GM18858 (cell line): ENCODE data around the gene TAF3.
"Not testable (repeated sequence)": the region's sequence is repeated elsewhere in the genome, so short reads cannot be mapped to it uniquely, and the experiment has no call there.

Experiments used
- ATAC-seq: cut with Tn5 transposase; IDR thresholded peaks from one replicate; pipeline ENCODE4 v1.9.1; 2021; ENCODE audit not compliant: unreplicated experiment

TAF3 gene

DNA sequence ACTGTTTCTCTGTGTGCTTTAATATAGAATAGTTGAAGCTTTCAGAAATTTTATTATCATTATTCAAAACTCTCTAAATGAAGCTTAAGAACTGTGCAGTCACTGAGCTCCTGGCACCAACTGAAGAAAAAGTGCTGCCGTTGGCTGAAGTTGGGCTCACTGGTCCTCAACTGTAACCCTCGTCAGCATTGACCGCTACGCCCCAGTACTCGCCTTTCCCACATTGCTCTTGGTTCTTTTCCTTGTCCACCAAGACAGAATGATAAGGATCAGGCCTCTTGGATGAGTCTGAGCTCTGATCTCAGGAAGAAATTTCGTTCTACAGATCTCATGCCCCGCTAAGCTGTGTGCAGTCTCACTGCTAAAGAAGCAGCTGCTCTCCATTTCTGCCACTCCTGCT lies 7.9 kb upstream of the TAF3 start:
- no peak for ATAC-seq

DNA sequence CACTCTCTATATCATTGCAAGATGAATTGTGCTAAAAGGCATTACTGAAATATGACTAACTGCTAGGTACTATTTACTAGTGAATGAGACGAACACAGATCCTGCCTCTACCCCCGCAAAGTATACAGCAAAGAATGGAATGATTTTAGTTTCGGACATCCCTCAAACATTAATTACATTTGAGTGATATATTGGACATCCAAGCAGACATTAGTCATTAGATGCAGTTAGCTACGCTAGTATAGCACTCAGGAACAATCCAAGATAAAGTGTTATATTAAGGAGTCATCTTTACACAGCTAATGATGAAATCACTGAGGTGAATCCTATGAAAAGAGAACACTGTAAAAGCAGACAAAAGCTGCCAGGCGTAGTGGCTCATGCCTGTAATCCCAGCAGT lies 7.3 kb upstream of the TAF3 start:
- ATAC-seq, result no peak

DNA sequence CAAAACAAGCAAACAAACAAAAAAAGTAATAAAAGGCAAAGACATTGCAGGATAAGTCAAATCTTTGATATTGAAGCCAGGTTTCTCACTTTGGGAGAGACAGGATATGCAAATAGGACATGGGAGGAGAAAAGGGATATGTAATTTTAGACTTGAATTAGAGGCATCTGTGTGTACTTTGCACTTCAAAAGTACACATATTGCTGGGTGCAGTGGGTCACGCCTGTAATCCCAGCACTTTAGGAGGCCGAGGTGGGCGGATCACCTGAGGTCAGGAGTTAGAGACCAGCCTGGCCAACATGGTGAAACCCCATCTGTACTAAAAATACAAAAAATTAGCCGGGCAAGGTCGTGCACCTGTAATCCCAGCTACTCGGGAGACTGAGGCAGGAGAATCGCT lies 6.6 kb upstream of the TAF3 start:
- ATAC-seq, result not testable (repeated sequence)

DNA sequence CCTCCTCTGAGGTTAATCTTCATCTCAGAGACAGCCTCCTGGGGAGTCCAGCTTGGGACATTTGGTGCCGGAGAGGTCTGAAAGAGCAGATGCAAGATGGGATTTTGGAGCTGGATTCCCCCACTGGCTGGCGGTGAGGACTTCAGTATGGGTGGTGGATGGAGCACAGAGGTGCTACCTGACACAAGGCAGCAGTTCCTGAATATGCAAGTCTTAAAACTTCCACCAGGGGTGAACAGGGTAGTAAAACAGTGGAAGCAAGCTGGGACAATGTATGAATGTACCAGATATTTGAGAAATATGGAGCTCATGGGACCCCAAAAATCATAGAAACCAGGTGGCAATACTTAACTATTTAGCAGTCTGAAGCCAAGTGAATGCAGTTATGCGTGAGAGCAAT lies 4.8 kb upstream of the TAF3 start:
- ATAC-seq, result no peak

DNA sequence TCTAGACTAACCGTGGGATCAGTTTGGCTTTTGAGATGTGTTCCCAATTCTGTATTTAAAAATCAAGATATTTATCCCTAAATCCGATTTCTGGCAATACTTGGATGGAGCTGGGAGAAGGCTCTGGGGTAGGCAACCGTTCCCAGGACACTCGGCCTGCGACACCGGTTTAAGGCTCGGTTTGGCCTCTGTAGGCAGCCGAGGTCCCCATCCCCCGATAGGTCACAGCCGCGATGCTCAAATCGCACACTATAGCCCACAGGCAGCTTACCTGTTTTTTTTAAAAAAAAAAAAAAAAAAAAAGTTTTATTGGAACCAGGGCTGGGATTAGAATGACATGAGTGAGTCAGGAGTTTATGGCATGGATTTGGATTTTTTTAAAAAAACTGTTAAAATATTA lies 729 bp upstream of the TAF3 start:
- ATAC-seq, result no peak

DNA sequence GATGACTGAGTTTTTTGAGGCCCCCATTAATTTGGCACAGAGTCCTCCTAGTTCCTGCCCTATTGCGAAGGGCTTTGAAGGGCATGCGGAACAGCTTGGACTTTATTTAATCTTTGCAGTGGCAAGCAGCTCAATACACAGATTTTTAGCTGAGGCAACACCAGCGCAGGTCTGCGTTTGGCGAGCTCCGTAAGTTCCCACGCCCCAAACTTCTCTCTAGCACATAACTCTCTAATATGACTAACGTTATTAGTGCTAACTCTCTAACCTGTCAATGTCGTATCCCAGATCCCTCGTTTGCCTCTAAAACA lies 366 bp upstream of the TAF3 start:
- ATAC-seq, result peak; percentile 19

DNA sequence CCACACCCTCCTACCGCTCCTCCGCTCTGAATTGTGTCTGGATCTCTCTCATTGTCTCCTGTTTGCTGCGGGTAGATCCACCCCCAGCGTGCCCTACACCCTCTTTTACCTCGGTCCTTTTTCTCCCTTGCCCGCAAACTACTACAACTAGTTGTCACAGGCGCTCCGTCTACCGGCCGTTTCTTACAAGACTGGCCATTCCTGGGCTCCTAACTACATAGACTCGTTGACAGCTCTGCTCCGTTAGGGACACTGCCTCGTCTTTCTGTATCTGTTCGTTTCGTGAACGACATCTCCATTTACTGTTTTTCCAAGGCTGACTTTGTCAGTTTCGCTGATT lies 786 bp downstream of the TAF3 start:
- peak; percentile 38 for ATAC-seq

DNA sequence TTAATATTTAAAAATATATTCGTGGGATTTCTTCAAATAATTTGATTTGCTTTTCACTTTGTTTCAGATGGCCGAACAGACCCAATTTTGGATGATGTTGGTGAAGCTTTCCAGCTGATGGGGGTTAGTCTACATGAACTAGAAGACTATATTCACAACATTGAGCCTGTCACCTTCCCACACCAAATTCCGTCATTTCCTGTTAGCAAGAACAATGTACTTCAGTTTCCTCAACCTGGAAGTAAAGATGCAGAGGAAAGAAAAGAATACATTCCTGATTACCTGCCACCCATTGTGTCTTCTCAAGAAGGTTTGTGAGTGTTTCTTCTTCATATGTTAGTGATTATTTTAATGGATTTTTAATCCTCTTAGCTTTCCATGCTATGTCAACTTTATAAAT lies 5.9 kb downstream of the TAF3 start:
- ATAC-seq, result no peak

DNA sequence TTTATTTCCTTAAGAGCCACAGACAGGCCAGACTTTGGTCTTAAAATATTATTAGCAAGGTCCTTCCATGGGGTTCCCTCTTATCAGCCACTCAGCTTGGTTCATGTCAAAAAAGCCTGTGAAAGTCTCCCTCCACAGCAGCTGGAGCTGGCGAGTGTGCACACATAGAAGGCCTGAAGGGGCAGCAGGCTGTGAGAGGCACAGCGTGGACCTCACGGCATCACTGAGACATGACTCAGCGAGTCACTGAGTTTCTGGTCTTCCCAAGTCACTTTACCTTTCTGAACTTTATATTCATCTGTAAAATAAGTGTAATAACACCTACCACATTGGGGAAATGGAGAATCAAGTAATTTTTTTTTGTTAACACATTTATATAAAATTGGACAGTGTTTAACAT lies 8.7 kb downstream of the TAF3 start:
- no peak for ATAC-seq

DNA sequence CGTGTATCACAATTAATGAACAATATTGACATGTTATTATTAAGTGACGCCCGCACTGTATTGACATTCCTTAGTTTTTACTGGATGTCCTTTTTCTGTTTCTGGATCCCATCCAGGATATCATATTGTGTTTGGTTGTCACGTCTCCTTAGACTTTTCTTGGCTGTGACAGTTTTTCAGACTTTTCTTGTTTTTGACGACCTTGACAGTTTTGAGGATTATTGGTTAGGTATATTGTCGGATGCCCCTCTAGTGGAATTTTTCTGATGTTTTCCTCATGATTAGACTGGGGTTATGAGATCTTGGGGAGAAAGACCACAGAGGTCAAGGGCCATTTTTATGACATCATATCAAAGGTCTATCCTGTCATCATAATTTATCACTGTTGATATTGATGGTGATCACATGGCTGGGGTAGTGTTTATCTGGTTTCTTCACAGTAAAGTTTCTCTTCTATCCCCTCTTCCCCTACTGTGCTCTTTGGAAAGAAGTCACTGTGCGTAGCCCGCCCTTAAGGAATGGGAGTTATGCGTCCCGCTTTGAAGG lies 11.1 kb downstream of the TAF3 start:
- no peak for ATAC-seq

DNA sequence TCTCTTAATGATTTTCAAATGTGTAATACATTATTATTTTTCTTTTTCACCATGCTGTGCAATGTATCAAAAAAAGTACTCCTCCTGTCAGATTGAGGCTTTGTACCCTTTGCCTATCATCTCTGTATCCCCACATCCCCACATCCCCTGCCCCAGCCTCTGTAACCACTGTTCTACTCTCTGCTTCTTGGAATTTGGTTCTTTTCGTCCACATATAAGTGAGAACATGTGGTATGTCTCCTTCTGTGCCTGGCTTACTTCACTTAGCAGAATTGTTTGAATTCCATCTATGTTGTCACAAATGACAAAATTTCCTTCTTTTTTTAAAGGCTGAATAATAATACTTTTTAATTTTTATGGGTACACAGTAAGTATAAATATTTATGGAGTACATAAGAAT lies 13.8 kb downstream of the TAF3 start:
- no peak for ATAC-seq

DNA sequence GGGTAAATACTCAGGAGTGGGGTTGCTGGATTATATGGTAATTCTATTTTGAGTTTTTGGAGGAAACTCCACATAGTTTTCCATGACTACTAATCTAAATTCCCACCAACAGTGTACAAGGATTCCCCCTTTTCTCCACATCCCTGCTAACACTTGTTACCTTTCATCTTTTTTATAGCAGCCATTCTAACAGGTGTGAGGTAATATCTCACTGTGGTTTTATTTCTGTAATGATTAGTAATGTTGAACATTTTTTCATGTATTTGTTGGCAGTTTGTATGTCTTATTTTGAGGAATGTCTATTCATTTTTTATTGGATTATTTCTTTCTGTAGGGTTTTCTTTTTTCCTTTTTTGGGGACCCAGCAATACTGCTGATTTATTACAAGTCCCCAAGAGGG lies 14.9 kb downstream of the TAF3 start:
- ATAC-seq, result no peak

DNA sequence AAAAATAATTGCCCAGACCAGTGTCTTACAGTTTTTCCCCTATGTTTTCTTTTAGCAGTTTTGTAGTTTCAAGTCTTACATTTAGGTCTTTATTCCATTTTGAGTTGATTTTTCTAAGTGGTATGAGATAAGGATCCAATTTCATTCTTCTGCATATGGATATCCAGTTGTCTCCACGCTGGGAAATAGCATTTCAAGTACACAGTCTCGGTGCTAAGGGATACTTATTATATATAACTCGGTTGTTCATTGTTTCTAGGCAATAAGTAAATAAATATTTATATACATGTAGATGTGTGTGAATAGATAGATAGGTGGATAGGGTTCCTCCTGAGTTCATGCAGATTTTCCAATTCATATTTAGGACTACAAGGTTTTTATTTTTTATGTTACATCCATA lies 16.0 kb downstream of the TAF3 start:
- no peak for ATAC-seq

DNA sequence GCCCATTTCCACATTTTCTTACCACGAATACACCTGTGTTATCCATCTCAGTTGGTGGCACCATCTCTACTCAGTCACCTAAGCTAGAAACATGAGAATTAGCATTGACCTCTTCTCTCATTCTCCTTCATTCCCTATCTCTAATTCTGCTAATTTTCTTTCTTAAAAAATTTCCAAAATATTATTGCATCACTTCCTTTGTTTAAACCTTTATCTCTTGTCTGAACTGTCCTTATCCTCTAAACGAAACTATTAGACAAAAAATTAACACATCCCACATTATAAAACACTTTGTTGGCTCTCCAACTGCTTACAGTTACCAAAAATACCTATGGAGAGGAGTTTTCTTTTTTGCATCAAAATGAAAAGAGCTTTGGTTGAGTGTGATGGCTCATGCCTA lies 18.3 kb downstream of the TAF3 start:
- ATAC-seq, result no peak

DNA sequence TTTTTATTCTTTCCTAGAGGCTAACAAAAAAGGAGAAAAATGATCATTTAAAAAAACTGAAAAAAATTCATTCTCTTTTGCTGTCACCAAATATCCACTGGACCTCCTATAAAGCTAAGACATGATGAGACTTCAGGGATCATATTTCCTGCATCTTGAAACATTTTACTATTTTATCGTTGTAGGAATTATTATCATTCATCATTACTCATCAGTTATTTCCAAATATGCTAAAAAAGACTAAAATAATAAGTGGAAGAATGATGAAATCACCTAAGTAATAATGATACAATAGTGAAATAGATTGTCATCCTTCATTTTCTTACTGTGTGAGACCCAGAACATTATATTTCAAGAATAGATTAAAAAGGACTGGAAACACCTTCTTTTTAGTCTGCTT lies 28.3 kb downstream of the TAF3 start:
- no peak for ATAC-seq

DNA sequence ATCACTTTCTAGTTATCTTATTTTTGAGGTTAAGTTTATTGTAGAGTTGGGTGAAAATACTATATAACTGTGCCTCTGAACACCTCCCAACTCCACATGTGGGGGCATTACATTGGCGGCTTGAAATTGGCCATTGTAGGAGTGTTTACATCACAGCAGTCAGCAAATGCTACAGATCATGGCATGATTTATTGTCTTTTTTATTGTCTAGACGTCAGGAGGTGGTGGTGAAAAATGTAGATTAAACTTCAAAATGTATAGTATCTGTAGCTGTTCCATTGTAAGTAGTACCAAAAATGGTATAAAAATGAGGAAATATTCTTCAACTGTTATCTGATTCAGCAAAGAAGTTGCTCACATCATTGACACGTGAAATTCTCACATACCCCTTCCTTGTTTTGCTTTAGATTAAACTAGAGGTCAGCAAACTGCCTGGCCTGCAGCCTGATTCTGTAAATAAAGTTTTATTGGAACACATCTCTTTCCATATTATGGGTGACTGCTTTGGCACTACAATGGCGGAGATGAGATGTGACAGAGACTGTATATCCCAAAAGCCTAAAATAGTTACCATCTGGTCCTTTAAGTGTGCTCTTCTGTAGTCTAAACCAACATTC lies 35.0 kb downstream of the TAF3 start:
- ATAC-seq, result no peak

DNA sequence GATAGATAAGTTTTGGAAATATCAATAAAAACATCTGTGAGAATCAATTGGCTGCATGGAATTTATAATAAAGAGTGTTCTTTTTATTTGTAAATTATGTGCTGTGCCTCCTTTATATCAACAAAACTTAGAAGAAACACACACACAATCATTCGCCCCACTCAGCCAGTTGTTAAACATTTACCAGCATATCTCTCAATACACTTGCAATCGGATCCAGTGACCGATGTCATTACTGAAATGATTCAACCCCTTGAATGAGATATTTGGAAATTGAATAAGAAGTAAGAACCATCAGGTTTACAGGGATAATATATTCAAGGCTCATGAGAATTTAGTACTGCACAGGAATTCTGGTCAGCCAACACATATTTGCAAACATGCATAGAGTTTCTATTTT lies 35.6 kb downstream of the TAF3 start:
- no peak for ATAC-seq

DNA sequence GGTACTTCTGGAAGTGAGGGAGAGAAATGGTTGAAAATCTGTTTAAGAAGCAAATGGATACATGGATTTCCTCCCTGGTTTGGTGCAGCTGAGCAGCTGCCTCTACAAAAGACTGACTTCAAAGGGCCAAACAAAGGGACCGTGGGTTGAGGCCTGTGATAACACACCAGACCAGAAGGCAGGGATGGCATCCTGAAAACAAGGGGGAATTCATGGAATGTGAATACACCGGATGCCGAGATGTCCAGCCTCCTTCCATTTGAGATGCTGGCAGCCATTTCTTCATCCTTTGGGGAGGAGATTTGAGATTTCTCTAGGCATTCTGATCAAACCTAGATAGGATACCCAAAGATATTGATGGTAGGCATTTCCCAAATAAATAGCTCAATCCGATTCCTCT lies 36.9 kb downstream of the TAF3 start:
- no peak for ATAC-seq

DNA sequence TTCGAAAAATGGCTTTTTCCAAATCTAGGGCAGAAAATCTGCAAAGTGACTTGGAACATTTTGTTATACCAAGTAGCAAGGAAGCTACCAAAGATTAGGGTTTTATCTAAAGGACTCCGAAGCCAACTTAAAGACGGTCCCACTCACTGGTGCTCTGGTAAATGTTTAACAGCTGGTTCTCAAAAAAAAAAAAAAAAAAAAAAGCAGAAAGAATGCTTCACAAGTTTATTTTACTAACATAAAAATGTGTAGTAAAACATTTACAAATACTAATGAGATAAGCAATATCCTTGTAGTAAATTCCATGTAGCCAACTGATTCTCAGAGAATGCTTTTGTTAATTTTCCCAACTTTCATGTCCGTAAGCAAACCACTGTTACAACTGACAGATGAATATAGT lies 38.4 kb downstream of the TAF3 start:
- ATAC-seq, result no peak

DNA sequence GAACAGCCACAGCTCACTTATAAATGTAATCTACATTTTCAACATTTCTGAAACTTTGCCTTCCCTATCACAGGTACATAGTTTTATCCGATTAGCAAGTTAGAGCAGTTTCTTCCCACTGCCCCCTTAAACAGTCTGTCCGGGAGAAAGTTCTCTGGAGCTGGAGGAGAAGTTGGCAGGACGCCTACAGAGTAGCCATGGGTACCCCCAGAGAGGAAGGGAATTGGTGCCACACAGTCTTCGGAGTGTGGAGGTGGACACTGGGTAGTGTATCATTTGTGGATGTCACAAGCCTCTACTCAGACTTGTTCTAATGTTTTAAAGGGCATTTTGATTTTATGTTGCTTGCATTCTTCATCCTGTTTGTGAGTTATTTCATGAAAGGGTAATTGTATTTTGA lies 39.0 kb downstream of the TAF3 start:
- no peak for ATAC-seq

DNA sequence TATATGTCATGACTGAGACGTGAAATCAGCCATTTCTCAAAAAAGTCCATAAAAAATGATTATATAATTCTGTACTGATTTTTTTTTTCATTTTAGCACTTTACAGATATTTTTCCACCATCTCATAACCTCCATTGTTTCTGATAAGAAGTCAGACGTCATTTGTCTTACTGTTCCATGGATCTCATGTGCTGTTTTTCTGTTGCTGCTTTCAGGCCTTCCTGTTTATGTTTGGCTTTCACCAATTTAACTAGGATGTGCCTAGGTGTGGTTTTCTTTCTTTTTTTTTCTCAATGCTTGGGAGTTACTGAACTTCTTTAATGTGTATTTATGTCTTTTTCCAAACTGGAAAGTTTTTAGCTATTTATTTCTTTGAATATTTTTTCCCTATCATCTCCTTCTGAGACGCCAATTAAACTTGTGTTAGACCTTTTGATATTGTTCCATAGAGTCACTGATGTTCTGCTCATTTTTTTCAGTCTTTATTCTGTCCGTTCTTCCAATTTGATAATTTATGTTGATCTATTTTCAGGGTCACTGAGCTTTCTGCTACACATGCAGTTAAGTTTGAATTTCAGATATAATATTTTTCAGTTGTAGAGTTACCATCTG lies 43.3 kb downstream of the TAF3 start:
- no peak for ATAC-seq

DNA sequence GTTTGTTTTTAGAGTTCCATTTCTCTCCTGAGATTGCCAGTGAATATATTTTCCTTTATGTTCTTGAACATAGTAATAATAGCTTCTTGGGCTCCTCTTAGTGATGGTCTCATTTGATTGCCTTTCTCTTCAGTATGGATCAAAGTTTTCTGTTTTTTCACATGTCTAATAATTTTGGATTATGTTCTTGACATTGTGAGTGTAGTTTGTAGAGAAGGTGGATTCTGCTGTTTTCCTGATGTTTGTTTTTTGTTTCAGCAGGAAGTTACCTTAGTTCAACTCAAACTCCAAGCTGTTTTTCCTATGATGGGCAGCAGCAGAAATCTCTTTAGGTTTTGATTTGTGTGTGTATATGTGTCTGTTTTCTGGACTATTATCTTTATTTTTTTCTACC lies 43.8 kb downstream of the TAF3 start:
- ATAC-seq, result no peak

DNA sequence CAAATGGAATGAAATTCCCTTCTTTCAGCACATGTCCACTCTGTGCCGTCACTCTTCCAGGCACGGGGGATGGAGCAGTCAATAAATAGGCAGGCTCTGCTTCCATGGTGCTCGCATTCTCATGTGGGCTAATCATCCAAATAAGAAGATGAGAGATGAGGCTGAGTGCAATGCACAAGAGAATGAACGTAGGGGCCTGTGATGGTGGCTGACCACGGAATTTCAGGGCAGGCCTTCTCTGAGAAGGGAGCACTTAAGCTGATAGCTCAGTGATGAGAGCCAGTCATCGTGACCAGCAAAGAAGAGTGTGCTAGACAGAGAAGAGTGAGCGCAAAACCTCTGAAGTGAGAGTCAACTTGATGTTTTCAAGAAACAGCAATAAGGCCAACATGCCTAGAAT lies 47.9 kb downstream of the TAF3 start:
- no peak for ATAC-seq
